Body of pancreas (tissue), 4 donors: Measurements from ENCODE around the gene RIN3.

Source experiments
- POLR2A ChIP-seq, 3 donors: fragments of 450-650 bp; IDR thresholded peaks; one replicate each; pipeline ENCODE4 v1.6.1; 2016; ENCODE audit warnings: antibody characterized with exemption in 3 of 3, mild to moderate bottlenecking in 2 of 3
- TF ChIP-seq, protein P1 (sequence below), 7 experiments: fragments of 450-650 bp in 4 of 7; fragments of 200-600 bp in 3 of 7; sonication (generic) in 3 of 7; IDR thresholded peaks; one replicate each; pipeline ENCODE4 v1.5.1; 2016 to 2019; ENCODE audit warnings: antibody characterized with exemption in 7 of 7

DNA sequence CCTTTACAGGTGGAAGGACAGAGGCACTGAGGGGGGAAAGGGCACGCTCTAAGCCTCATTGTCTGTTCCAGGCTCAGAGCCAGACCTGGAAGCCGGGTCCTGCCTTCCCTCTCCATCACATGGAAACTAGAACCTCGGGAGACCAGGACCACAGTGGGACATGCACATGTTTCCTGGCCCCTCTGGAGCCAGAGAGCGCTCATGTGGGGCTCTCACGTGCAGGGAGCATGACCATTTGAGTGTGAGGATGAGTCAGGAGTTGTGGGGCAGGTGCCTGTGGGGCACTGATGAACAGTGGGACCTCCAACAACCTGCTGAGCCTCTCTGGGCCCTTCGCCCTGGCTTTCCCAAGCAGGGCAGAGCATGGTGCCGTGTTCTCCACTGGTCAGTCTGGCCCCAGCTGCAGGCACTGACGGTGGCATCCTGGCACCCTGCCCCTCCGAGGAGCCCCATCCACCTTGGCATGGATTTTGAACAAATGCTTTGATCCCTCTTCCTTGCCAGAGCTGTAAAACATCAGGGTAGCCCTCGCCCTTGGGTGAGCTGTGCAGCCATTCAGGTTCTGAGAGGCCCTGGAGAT is 100.2 kb downstream of the RIN3 start:
- TF ChIP-seq, protein P1, sequence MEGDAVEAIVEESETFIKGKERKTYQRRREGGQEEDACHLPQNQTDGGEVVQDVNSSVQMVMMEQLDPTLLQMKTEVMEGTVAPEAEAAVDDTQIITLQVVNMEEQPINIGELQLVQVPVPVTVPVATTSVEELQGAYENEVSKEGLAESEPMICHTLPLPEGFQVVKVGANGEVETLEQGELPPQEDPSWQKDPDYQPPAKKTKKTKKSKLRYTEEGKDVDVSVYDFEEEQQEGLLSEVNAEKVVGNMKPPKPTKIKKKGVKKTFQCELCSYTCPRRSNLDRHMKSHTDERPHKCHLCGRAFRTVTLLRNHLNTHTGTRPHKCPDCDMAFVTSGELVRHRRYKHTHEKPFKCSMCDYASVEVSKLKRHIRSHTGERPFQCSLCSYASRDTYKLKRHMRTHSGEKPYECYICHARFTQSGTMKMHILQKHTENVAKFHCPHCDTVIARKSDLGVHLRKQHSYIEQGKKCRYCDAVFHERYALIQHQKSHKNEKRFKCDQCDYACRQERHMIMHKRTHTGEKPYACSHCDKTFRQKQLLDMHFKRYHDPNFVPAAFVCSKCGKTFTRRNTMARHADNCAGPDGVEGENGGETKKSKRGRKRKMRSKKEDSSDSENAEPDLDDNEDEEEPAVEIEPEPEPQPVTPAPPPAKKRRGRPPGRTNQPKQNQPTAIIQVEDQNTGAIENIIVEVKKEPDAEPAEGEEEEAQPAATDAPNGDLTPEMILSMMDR (IDR thresholded peaks at IDR 0.05) = no peak
- TF ChIP-seq POLR2A (IDR thresholded peaks at IDR 0.05) = no peak
